ENCODE data around the gene GSC2. TPM values are rescaled to one million over a fixed set of nuclear protein-coding genes. Genes with fewer than 3 reads are reported as not detected.

The GSC2 gene
- total and polyA plus RNA-seq, 9 of the 15 experiments (the other 6 are each of a cell fraction or from before 2014, with no cell fraction given): not detected

DNA sequence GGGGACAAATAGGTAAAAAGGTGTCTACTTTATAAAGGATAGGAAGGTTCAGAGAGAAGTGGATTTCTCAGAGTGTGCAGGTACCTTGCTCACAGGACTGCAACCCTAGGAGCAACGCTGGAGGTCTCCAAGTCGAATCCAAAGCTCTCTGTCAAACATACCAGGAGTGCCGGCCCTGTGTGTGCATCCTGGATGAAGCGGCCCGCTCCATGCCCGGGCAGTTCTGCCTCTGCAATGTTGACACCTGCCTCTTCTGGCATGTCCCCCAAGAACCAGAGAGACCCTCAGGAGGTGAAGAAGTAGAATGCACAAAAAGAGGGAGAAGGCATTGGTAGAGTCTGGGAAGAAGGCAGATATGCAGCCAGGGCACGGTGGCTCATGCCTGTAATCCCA is 22.1 kb downstream of the GSC2 start:
- no TSS peak for BruUV-seq (replicated peaks)
- H3K27me3 ChIP-seq (ENCODE audit: control insufficient read depth in 2 of 2, insufficient read depth in 2 of 2, low read length in 2 of 2): peaks cover 18 to 30% of the 10 kb centered on the region in 2 experiments; a peak in 4 of 5 replicates
- no peak for ATAC-seq
- no peak for FAIRE-seq
- no peaks in the 10 kb centered on the region for H3K79me2 ChIP-seq (ENCODE audit: control insufficient read depth, insufficient read depth, low read length)
- DNase-seq (ENCODE audit: extremely low read depth in 1 of 4, low spot score in 3 of 4): no peak
- peaks cover 3 to 37% of the 10 kb centered on the region in 2 experiments; a peak in 4 of 5 replicates for H3K4me1 ChIP-seq (replicated peaks in 1 of 2; ENCODE audit: control insufficient read depth in 2 of 2, insufficient read depth in 2 of 2, low read length in 2 of 2)
- no peak overlapping the region for H3K4me2 ChIP-seq (ENCODE audit: insufficient read depth, low read length)
- peaks cover 6% of the 10 kb centered on the region for H3K9me1 ChIP-seq (ENCODE audit: control insufficient read depth, insufficient read depth, low read length)
- no peak overlapping the region for H3K9ac ChIP-seq (ENCODE audit: insufficient read depth in 1 of 2, low read depth in 2 of 2, low read length in 2 of 2)
- H3K27ac ChIP-seq (ENCODE audit: extremely low read depth, low read depth, low read length): no peak overlapping the region
- no peak overlapping the region for H3K4me3 ChIP-seq
- ChIA-PET CTCF (ENCODE audit: low intra/inter-chr PET ratio) (no interaction called here), POLR2A (interaction anchor here (0.6 to 5.0 kb wide), 5 partner anchors 11 to 166 kb away, joined by 3 to 44 read pairs (median 4); partner anchors contain the start of gene SLC25A1)
- no peaks in the 10 kb centered on the region for H3K9me3 ChIP-seq (replicated peaks; ENCODE audit: control insufficient read depth, insufficient read depth, low read depth, low read length)
- no peak overlapping the region for H2AFZ ChIP-seq (ENCODE audit: low read depth, low read length)
- WGBS (ENCODE audit: insufficient coverage, low coverage, missing lambda C conversion rate): 11% methylated on average over 7 of the region's 7 CpGs
- peaks cover 18% of the 10 kb centered on the region; the same call in 1 of the 2 replicates for H4K20me1 ChIP-seq (replicated peaks; ENCODE audit: control insufficient read depth, insufficient read depth, low read length)
- intact Hi-C loops (cut with micrococcal nuclease) (loop anchor here (10.0 kb wide), 1 partner anchor 497 kb away; no protein-coding TSS in a partner anchor), in situ Hi-C loops (cut with MboI) (no loop called here)
- peaks cover 18% of the 10 kb centered on the region; the same call in 1 of the 3 replicates for H3K36me3 ChIP-seq (ENCODE audit: control insufficient read depth, insufficient read depth, low read length)
- TF ChIP-seq PHB (CRISPR knock-in tag; IDR thresholded peaks at IDR 0.05) (peak; percentile 39; the same call in 1 of the 2 replicates), CAMTA2 (CRISPR knock-in tag; conservative IDR thresholded peaks at IDR 0.05) (no peak), OTX1 (CRISPR knock-in tag; IDR thresholded peaks at IDR 0.05) (no peak), ZNF174 (CRISPR knock-in tag; IDR thresholded peaks at IDR 0.05) (no peak), STAT5B (CRISPR knock-in tag; IDR thresholded peaks at IDR 0.05) (no peak), MCM5 (IDR thresholded peaks at IDR 0.05; ENCODE audit: low read depth) (0 out of 2 replicates have a peak, but pooled peaks have one; percentile 7), MCM7 (IDR thresholded peaks at IDR 0.05) (peak in 1 of 2 experiments; percentile 8; a peak in 1 of 4 replicates), PRMT5 (CRISPR knock-in tag; IDR thresholded peaks at IDR 0.05) (0 out of 2 replicates have a peak, but pooled peaks have one; percentile 2)
- TF ChIP-seq, protein P1, sequence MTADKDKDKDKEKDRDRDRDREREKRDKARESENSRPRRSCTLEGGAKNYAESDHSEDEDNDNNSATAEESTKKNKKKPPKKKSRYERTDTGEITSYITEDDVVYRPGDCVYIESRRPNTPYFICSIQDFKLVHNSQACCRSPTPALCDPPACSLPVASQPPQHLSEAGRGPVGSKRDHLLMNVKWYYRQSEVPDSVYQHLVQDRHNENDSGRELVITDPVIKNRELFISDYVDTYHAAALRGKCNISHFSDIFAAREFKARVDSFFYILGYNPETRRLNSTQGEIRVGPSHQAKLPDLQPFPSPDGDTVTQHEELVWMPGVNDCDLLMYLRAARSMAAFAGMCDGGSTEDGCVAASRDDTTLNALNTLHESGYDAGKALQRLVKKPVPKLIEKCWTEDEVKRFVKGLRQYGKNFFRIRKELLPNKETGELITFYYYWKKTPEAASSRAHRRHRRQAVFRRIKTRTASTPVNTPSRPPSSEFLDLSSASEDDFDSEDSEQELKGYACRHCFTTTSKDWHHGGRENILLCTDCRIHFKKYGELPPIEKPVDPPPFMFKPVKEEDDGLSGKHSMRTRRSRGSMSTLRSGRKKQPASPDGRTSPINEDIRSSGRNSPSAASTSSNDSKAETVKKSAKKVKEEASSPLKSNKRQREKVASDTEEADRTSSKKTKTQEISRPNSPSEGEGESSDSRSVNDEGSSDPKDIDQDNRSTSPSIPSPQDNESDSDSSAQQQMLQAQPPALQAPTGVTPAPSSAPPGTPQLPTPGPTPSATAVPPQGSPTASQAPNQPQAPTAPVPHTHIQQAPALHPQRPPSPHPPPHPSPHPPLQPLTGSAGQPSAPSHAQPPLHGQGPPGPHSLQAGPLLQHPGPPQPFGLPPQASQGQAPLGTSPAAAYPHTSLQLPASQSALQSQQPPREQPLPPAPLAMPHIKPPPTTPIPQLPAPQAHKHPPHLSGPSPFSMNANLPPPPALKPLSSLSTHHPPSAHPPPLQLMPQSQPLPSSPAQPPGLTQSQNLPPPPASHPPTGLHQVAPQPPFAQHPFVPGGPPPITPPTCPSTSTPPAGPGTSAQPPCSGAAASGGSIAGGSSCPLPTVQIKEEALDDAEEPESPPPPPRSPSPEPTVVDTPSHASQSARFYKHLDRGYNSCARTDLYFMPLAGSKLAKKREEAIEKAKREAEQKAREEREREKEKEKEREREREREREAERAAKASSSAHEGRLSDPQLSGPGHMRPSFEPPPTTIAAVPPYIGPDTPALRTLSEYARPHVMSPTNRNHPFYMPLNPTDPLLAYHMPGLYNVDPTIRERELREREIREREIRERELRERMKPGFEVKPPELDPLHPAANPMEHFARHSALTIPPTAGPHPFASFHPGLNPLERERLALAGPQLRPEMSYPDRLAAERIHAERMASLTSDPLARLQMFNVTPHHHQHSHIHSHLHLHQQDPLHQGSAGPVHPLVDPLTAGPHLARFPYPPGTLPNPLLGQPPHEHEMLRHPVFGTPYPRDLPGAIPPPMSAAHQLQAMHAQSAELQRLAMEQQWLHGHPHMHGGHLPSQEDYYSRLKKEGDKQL (CRISPR knock-in tag; IDR thresholded peaks at IDR 0.05; ENCODE audit: borderline replicate concordance): no peak

Measured in K562 (cell line).